Measurements from ENCODE around the gene GPHN.

Gene GPHN

DNA sequence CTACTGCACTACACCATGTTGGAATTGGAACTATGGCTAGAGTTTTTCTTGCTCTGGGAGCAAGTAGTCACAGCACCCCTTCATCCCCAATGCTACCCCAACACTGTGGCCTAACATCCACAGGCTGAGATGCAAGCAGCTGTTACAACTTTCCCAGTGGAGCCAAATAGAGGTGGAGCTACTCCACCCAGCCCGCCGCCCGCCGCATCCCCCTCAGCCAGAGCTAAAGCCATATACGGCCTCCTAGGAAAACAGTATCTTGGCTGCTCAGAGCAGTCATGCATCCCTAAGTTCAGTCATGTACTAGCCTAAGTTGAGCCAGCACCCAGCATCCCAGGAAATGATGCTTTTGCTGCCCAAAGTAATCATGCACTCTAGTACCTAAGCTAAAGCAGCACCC is 664.1 kb downstream of the GPHN start:
- H3K4me3 ChIP-seq (ENCODE audit: low read length), result no peak overlapping the region
- no peak for DNase-seq (ENCODE audit: low read depth, low spot score)
- H3K27ac ChIP-seq (ENCODE audit: low read length), result no peak overlapping the region
- H3K4me1 ChIP-seq (ENCODE audit: control insufficient read depth, insufficient read depth, low read length), result 0 out of 2 replicates have a peak, but pooled peaks cover 1% of the 10 kb centered on the region
- H3K27me3 ChIP-seq (ENCODE audit: control insufficient read depth, insufficient read depth, low read length), result no peaks in the 10 kb centered on the region
- WGBS (ENCODE audit: insufficient coverage, insufficient read length), result no CpG with 5 or more reads among the region's 5 CpGs
- H3K9me3 ChIP-seq (ENCODE audit: control insufficient read depth, insufficient read depth, low read length), result no peaks in the 10 kb centered on the region
- no peaks in the 10 kb centered on the region for H3K36me3 ChIP-seq (ENCODE audit: control insufficient read depth, insufficient read depth, low read length)

GRCh38 chr14:67172520-67172919 is 664.6 kb downstream of the GPHN start:
- DNase-seq (ENCODE audit: low read depth, low spot score), result no peak
- H3K36me3 ChIP-seq (ENCODE audit: control insufficient read depth, insufficient read depth, low read length), result no peaks in the 10 kb centered on the region
- H3K9me3 ChIP-seq (ENCODE audit: control insufficient read depth, insufficient read depth, low read length), result no peaks in the 10 kb centered on the region
- H3K4me3 ChIP-seq (ENCODE audit: low read length), result no peak overlapping the region
- H3K27ac ChIP-seq (ENCODE audit: low read length), result no peak overlapping the region
- no CpG with 5 or more reads among the region's 1 CpG for WGBS (ENCODE audit: insufficient coverage, insufficient read length)
- no peaks in the 10 kb centered on the region for H3K27me3 ChIP-seq (ENCODE audit: control insufficient read depth, insufficient read depth, low read length)
- 0 out of 2 replicates have a peak, but pooled peaks cover 1% of the 10 kb centered on the region for H3K4me1 ChIP-seq (ENCODE audit: control insufficient read depth, insufficient read depth, low read length)

GRCh38 chr14:67173719-67174118 is 665.8 kb downstream of the GPHN start:
- Histone ChIP-seq H3K4me3 (ENCODE audit: low read length) (no peak overlapping the region), H3K9me3 (ENCODE audit: control insufficient read depth, insufficient read depth, low read length) (no peaks in the 10 kb centered on the region), H3K36me3 (ENCODE audit: control insufficient read depth, insufficient read depth, low read length) (no peaks in the 10 kb centered on the region), H3K4me1 (ENCODE audit: control insufficient read depth, insufficient read depth, low read length) (no peaks in the 10 kb centered on the region), H3K27ac (ENCODE audit: low read length) (no peak overlapping the region), H3K27me3 (ENCODE audit: control insufficient read depth, insufficient read depth, low read length) (no peaks in the 10 kb centered on the region)
- DNase-seq (ENCODE audit: low read depth, low spot score), result no peak
- no CpG with 5 or more reads among the region's 2 CpGs for WGBS (ENCODE audit: insufficient coverage, insufficient read length)

GRCh38 chr14:67186172-67186768 is 678.3 kb downstream of the GPHN start:
- H3K36me3 ChIP-seq (ENCODE audit: control insufficient read depth, insufficient read depth, low read length), result no peaks in the 10 kb centered on the region
- H3K27me3 ChIP-seq (ENCODE audit: control insufficient read depth, insufficient read depth, low read length), result no peaks in the 10 kb centered on the region
- H3K4me1 ChIP-seq (ENCODE audit: control insufficient read depth, insufficient read depth, low read length), result no peaks in the 10 kb centered on the region
- H3K27ac ChIP-seq (ENCODE audit: low read length), result no peak overlapping the region
- H3K4me3 ChIP-seq (ENCODE audit: low read length), result no peak overlapping the region
- no peaks in the 10 kb centered on the region for H3K9me3 ChIP-seq (ENCODE audit: control insufficient read depth, insufficient read depth, low read length)
- no peak for DNase-seq (ENCODE audit: low read depth, low spot score)
- WGBS (ENCODE audit: insufficient coverage, insufficient read length), result no CpG with 5 or more reads among the region's 5 CpGs

DNA sequence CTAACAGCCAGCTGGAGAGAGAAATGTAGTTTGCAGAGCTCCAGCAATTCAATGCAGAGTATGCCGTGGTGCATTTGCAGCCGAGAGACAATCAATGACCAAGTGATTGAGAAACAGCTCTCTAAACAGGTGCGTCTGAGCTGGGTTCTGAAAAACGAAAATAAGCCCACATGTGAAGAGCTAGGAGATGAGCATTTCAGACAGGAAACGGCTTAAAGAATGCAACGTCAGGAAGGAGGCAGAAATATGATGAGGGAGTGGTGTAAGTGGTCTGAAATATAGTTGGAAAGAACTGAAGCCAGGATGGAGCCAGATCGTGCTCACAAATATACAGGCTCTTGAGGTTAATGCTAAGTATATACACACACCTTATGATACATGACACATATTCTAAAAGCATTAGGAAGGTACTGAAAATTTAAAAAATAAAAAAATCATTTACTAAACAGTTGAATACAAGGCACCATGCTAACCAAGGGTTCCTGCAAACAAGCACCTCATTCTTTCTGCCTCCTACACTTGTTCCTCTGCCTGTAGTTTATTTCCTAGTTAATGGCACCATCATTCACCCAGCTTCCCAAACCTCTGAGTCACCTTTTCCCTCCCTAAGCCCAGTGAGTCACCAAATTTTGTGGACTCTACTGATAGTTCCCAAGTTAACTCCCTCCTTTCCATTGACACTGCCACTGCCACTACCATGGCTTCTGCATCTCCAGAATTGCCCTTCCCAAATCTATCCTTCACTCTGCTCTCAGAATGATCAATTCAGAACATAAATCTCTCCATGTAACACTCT is 679.0 kb downstream of the GPHN start:
- no peaks in the 10 kb centered on the region for H3K36me3 ChIP-seq (ENCODE audit: control insufficient read depth, insufficient read depth, low read length)
- no CpG with 5 or more reads among the region's 7 CpGs for WGBS (ENCODE audit: insufficient coverage, insufficient read length)
- no peak overlapping the region for H3K27ac ChIP-seq (ENCODE audit: low read length)
- H3K9me3 ChIP-seq (ENCODE audit: control insufficient read depth, insufficient read depth, low read length), result no peaks in the 10 kb centered on the region
- DNase-seq (ENCODE audit: low read depth, low spot score), result no peak
- no peaks in the 10 kb centered on the region for H3K27me3 ChIP-seq (ENCODE audit: control insufficient read depth, insufficient read depth, low read length)
- H3K4me1 ChIP-seq (ENCODE audit: control insufficient read depth, insufficient read depth, low read length), result no peaks in the 10 kb centered on the region
- H3K4me3 ChIP-seq (ENCODE audit: low read length), result no peak overlapping the region

DNA sequence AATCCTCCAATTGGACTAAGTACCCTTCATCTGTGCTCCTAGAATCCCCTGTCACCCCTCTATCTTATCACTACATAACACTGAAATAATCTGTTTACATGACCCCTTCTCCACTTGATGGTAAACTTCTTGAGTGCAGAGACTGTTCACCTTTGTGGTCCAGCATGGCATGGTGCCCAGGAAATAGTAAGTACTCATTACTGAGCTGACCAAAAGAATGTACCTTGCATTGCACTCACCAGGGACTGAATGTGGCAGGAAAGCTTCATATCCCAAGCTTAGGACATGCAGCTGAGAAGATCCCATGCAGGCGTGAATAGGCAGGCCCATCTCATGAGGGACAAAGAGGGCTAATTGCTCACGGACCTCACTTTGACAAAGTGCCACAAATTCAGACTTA is 679.9 kb downstream of the GPHN start:
- H3K27ac ChIP-seq (ENCODE audit: low read length), result no peak overlapping the region
- no peaks in the 10 kb centered on the region for H3K9me3 ChIP-seq (ENCODE audit: control insufficient read depth, insufficient read depth, low read length)
- DNase-seq (ENCODE audit: low read depth, low spot score), result no peak
- H3K36me3 ChIP-seq (ENCODE audit: control insufficient read depth, insufficient read depth, low read length), result no peaks in the 10 kb centered on the region
- no peaks in the 10 kb centered on the region for H3K27me3 ChIP-seq (ENCODE audit: control insufficient read depth, insufficient read depth, low read length)
- no peaks in the 10 kb centered on the region for H3K4me1 ChIP-seq (ENCODE audit: control insufficient read depth, insufficient read depth, low read length)
- WGBS (ENCODE audit: insufficient coverage, insufficient read length), result no CpG with 5 or more reads among the region's 2 CpGs
- H3K4me3 ChIP-seq (ENCODE audit: low read length), result no peak overlapping the region

GRCh38 chr14:67188326-67188725 is 680.4 kb downstream of the GPHN start:
- no CpG with 5 or more reads among the region's 4 CpGs for WGBS (ENCODE audit: insufficient coverage, insufficient read length)
- Histone ChIP-seq H3K4me3 (ENCODE audit: low read length) (no peak overlapping the region), H3K27ac (ENCODE audit: low read length) (no peak overlapping the region), H3K27me3 (ENCODE audit: control insufficient read depth, insufficient read depth, low read length) (no peaks in the 10 kb centered on the region), H3K36me3 (ENCODE audit: control insufficient read depth, insufficient read depth, low read length) (no peaks in the 10 kb centered on the region), H3K9me3 (ENCODE audit: control insufficient read depth, insufficient read depth, low read length) (no peaks in the 10 kb centered on the region), H3K4me1 (ENCODE audit: control insufficient read depth, insufficient read depth, low read length) (no peaks in the 10 kb centered on the region)
- DNase-seq (ENCODE audit: low read depth, low spot score), result no peak

DNA sequence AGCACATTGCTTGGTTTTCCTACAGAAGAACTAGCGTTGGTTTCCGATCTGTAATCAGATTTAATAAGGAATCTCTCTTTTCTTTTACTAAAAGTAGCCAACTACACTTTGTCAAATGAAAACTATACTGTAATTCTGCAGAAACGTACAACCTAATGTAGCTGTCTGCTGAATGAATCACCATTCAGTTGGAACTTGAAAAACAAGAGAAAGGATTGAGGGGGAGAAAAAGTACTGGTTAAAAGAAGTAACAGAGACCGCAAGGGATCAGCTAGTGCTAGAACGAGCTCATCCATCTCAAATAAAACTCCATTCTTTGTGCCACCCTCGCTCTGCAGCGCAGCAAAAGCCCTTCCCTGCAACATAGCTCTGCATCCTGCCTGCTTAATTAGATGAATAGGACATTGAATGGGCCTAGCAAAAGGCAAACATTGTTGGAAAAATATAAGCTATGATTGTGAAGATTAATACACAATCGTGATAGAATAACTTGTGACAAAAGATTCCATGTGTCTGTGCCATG is 683.9 kb downstream of the GPHN start:
- no peaks in the 10 kb centered on the region for H3K9me3 ChIP-seq (ENCODE audit: control insufficient read depth, insufficient read depth, low read length)
- H3K36me3 ChIP-seq (ENCODE audit: control insufficient read depth, insufficient read depth, low read length), result no peaks in the 10 kb centered on the region
- H3K27ac ChIP-seq (ENCODE audit: low read length), result no peak overlapping the region
- H3K4me1 ChIP-seq (ENCODE audit: control insufficient read depth, insufficient read depth, low read length), result no peaks in the 10 kb centered on the region
- no peaks in the 10 kb centered on the region for H3K27me3 ChIP-seq (ENCODE audit: control insufficient read depth, insufficient read depth, low read length)
- no CpG with 5 or more reads among the region's 8 CpGs for WGBS (ENCODE audit: insufficient coverage, insufficient read length)
- no peak for DNase-seq (ENCODE audit: low read depth, low spot score)
- H3K4me3 ChIP-seq (ENCODE audit: low read length), result no peak overlapping the region

DNA sequence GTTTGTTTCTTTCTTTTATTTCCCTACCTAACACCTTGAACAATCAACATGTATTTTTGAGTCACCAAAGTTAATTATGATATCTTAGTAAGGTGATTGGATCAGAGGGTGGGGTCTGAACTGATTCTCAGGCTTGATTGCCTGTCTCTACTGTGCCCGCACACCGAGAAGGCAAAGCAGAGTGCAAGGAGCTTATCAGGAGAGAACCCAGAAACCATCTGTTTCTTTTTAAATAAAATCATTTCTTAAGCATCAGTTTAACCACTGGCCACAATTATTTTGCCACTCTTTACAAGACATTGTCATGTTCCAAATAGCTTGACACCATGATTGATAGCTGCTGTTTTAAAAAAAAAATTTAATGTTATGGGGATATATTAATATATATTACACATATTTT is 684.4 kb downstream of the GPHN start:
- no CpG with 5 or more reads among the region's 2 CpGs for WGBS (ENCODE audit: insufficient coverage, insufficient read length)
- H3K4me3 ChIP-seq (ENCODE audit: low read length), result no peak overlapping the region

DNA sequence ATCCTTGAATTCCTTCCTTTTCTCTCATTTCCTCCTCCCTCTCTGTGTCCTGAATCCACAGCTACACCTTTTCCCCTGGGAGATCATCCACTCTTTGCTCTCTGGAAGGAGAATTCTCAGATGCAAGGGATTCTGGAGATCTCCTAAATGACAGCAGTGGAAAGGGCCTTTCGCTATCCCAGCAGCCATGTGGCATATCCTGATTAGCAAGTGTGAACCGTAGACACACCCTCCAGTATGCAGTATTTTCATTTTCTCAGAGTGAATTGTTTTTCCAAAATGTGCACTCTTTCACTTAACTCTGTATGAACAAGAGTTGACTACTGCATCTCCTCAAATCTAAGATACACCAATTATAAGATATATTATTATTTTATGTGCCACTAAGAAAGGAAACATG is 687.3 kb downstream of the GPHN start:
- no CpG with 5 or more reads among the region's 2 CpGs for WGBS (ENCODE audit: insufficient coverage, insufficient read length)
- H3K4me1 ChIP-seq (ENCODE audit: control insufficient read depth, insufficient read depth, low read length), result no peaks in the 10 kb centered on the region

More for the DNA sequence above, 684.4 kb downstream of the GPHN start:
- no peaks in the 10 kb centered on the region for H3K36me3 ChIP-seq (ENCODE audit: control insufficient read depth, insufficient read depth, low read length)
- H3K4me1 ChIP-seq (ENCODE audit: control insufficient read depth, insufficient read depth, low read length), result no peaks in the 10 kb centered on the region
- H3K9me3 ChIP-seq (ENCODE audit: control insufficient read depth, insufficient read depth, low read length), result no peaks in the 10 kb centered on the region
- DNase-seq (ENCODE audit: low read depth, low spot score), result no peak
- no peak overlapping the region for H3K27ac ChIP-seq (ENCODE audit: low read length)
- H3K27me3 ChIP-seq (ENCODE audit: control insufficient read depth, insufficient read depth, low read length), result no peaks in the 10 kb centered on the region

More for the DNA sequence above, 687.3 kb downstream of the GPHN start:
- no peak overlapping the region for H3K4me3 ChIP-seq (ENCODE audit: low read length)
- H3K27me3 ChIP-seq (ENCODE audit: control insufficient read depth, insufficient read depth, low read length), result no peaks in the 10 kb centered on the region
- no peak overlapping the region for H3K27ac ChIP-seq (ENCODE audit: low read length)
- no peaks in the 10 kb centered on the region for H3K36me3 ChIP-seq (ENCODE audit: control insufficient read depth, insufficient read depth, low read length)
- DNase-seq (ENCODE audit: low read depth, low spot score), result no peak
- H3K9me3 ChIP-seq (ENCODE audit: control insufficient read depth, insufficient read depth, low read length), result no peaks in the 10 kb centered on the region

Data from iPS DF 6.9 (cell line).